Testis (tissue), 2 donors: ENCODE data around the gene FBXO7.

ENCODE experiments used
- CTCF ChIP-seq, 3 experiments: fragments of 450-650 bp in 2 of 3; fragments of 200-600 bp in 1 of 3; sonication (generic) in 1 of 3; IDR thresholded peaks; one replicate each; pipeline ENCODE4 v1.5.1; 2016 to 2019; ENCODE audit warnings: antibody characterized with exemption in 3 of 3, mild to moderate bottlenecking in 2 of 3, moderate library complexity in 1 of 3
- POLR2A ChIP-seq: fragments of 450-650 bp; IDR thresholded peaks from one replicate; pipeline ENCODE4 v1.6.1; 2017; ENCODE audit warnings: antibody characterized with exemption, mild to moderate bottlenecking, moderate library complexity

- no peak for TF ChIP-seq CTCF (IDR thresholded peaks at IDR 0.05)
- no peak for TF ChIP-seq POLR2A
These were observed 928 bp downstream of the FBXO7 start for GRCh38 chr22:32475468-32476010.
